Measurements from ENCODE around the gene OSBP2.

GRCh38 chr22:30813936-30814335, 119.3 kb downstream of the OSBP2 start:
- no peak for TF ChIP-seq POLR2A (IDR thresholded peaks at IDR 0.05)
- no peak for TF ChIP-seq CTCF (IDR thresholded peaks at IDR 0.05)

Measured in testis (tissue), 2 donors.